ENCODE results near the gene APMAP. TPM values are rescaled to one million over a fixed set of nuclear protein-coding genes. Genes with fewer than 3 reads are reported as not detected.

The APMAP gene
- polyA plus RNA-seq, 1 of the 3 experiments (the other 2 are of a cell fraction) = 107 TPM

- Histone ChIP-seq H3K36me3 (replicated peaks in 1 of 2; ENCODE audit: control insufficient read depth in 1 of 2, insufficient read depth in 2 of 2, low read length in 1 of 2) (peaks cover 23 to 79% of the 10 kb centered on the region in 2 experiments), H3K4me2 (no peak overlapping the region)
Observed at GRCh38 chr20:24968278-24968800, 24.2 kb downstream of the APMAP start.

GRCh38 chr20:24966317-24967012, 26.1 kb downstream of the APMAP start:
- no peaks in the 10 kb centered on the region for H3K79me2 ChIP-seq (ENCODE audit: insufficient read depth)
- no peak overlapping the region for H3K4me3 ChIP-seq (ENCODE audit: low read depth in 2 of 2, low read length in 1 of 2)
- no peak overlapping the region for H3K9ac ChIP-seq
- no peaks in the 10 kb centered on the region for H4K20me1 ChIP-seq (ENCODE audit: insufficient read depth)
- H3K27ac ChIP-seq (ENCODE audit: low read depth in 2 of 2, low read length in 1 of 2) = no peak overlapping the region
- H3K27me3 ChIP-seq (ENCODE audit: insufficient read depth) = no peaks in the 10 kb centered on the region
- H3K36me3 ChIP-seq (replicated peaks in 1 of 2; ENCODE audit: control insufficient read depth in 1 of 2, insufficient read depth in 2 of 2, low read length in 1 of 2) = peaks cover 18 to 81% of the 10 kb centered on the region in 2 experiments
- H3K4me1 ChIP-seq (ENCODE audit: control insufficient read depth in 1 of 2, insufficient read depth in 2 of 2, low read depth in 1 of 2, low read length in 1 of 2) = no peaks in the 10 kb centered on the region
- 92% methylated on average over 15 of the region's 15 CpGs for WGBS (ENCODE audit: low lambda C conversion rate)
- H3F3A ChIP-seq (replicated peaks; ENCODE audit: insufficient read depth) = no peaks in the 10 kb centered on the region
- H2AFZ ChIP-seq (ENCODE audit: low read depth) = no peak overlapping the region
- no peak overlapping the region for H3K4me2 ChIP-seq
- H3K9me3 ChIP-seq = no peaks in the 10 kb centered on the region
- POLR2A ChIA-PET = no interaction called here
- no peak for DNase-seq
- no peaks in the 10 kb centered on the region for H3K9me2 ChIP-seq
- CTCF ChIA-PET = interaction anchor here (1.1 kb wide), 1 partner anchor 12 kb away, joined by 3 read pairs; no protein-coding TSS in a partner anchor
- TF ChIP-seq MXI1 (IDR thresholded peaks at IDR 0.05; ENCODE audit: low read depth, low read length) = no peak
- no peak for TF ChIP-seq TAF1 (IDR thresholded peaks at IDR 0.05; ENCODE audit: borderline replicate concordance, low read depth, low read length)
- no peak for TF ChIP-seq USF2 (IDR thresholded peaks at IDR 0.05; ENCODE audit: borderline replicate concordance, low read depth, low read length)
- TF ChIP-seq GABPA (IDR thresholded peaks at IDR 0.05; ENCODE audit: low read depth) = no peak
- TF ChIP-seq CTCF (IDR thresholded peaks at IDR 0.05) = no peak
- TF ChIP-seq TCF12 (IDR thresholded peaks at IDR 0.05) = no peak
- no peak for TF ChIP-seq RXRA (IDR thresholded peaks at IDR 0.05; ENCODE audit: borderline replicate concordance, low read depth)
- no peak for TF ChIP-seq NRF1 (IDR thresholded peaks at IDR 0.05; ENCODE audit: low read depth, low read length)
- TF ChIP-seq NFIC (IDR thresholded peaks at IDR 0.05; ENCODE audit: borderline replicate concordance) = no peak
- TF ChIP-seq ELF1 (IDR thresholded peaks at IDR 0.05) = no peak
- TF ChIP-seq, protein P1, sequence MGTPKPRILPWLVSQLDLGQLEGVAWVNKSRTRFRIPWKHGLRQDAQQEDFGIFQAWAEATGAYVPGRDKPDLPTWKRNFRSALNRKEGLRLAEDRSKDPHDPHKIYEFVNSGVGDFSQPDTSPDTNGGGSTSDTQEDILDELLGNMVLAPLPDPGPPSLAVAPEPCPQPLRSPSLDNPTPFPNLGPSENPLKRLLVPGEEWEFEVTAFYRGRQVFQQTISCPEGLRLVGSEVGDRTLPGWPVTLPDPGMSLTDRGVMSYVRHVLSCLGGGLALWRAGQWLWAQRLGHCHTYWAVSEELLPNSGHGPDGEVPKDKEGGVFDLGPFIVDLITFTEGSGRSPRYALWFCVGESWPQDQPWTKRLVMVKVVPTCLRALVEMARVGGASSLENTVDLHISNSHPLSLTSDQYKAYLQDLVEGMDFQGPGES (IDR thresholded peaks at IDR 0.05; ENCODE audit: low read depth, low read length) = no peak

More at GRCh38 chr20:24968278-24968800, 24.2 kb downstream of the APMAP start:
- H3K27ac ChIP-seq (ENCODE audit: low read depth in 2 of 2, low read length in 1 of 2) = no peak overlapping the region
- TF ChIP-seq MAX (IDR thresholded peaks at IDR 0.05; ENCODE audit: low read depth) = no peak
- TF ChIP-seq FOSL2 (IDR thresholded peaks at IDR 0.05; ENCODE audit: borderline replicate concordance, low read depth) = no peak
- no peak for TF ChIP-seq SMC3 (IDR thresholded peaks at IDR 0.05; ENCODE audit: low read depth, low read length)
- no peak for TF ChIP-seq CTCF (IDR thresholded peaks at IDR 0.05)
- TF ChIP-seq, protein P1 (IDR thresholded peaks at IDR 0.05; ENCODE audit: low read depth, low read length) = no peak
- TF ChIP-seq GABPA (IDR thresholded peaks at IDR 0.05; ENCODE audit: low read depth) = no peak
- no peak for TF ChIP-seq NFIC (IDR thresholded peaks at IDR 0.05; ENCODE audit: borderline replicate concordance)
- H4K20me1 ChIP-seq (ENCODE audit: insufficient read depth) = no peaks in the 10 kb centered on the region
- ChIA-PET POLR2A (no interaction called here), CTCF (no interaction called here)
- no peaks in the 10 kb centered on the region for H3K27me3 ChIP-seq (ENCODE audit: insufficient read depth)
- WGBS (ENCODE audit: low lambda C conversion rate) = 90% methylated on average over 5 of the region's 5 CpGs
- no peaks in the 10 kb centered on the region for H3K4me1 ChIP-seq (ENCODE audit: control insufficient read depth in 1 of 2, insufficient read depth in 2 of 2, low read depth in 1 of 2, low read length in 1 of 2)
- no peak overlapping the region for H2AFZ ChIP-seq (ENCODE audit: low read depth)
- no peak overlapping the region for H3K9ac ChIP-seq
- DNase-seq = no peak
- no peaks in the 10 kb centered on the region for H3K79me2 ChIP-seq (ENCODE audit: insufficient read depth)
- no peaks in the 10 kb centered on the region for H3F3A ChIP-seq (replicated peaks; ENCODE audit: insufficient read depth)
- no peaks in the 10 kb centered on the region for H3K9me2 ChIP-seq
- no peaks in the 10 kb centered on the region for H3K9me3 ChIP-seq
- no peak overlapping the region for H3K4me3 ChIP-seq (ENCODE audit: low read depth in 2 of 2, low read length in 1 of 2)
